SK-N-SH (cell line): Measurements from ENCODE around the gene RORB.

ENCODE experiments used
- CTCF ChIP-seq: fragments of 200-600 bp; sonication (generic); IDR thresholded peaks from 2 replicates; pipeline ENCODE4 v1.6.1; 2017; ENCODE audit warnings: antibody characterized with exemption, mild to moderate bottlenecking, moderate library complexity
- EP300 ChIP-seq, 2 experiments: IDR thresholded peaks; 2 replicates each; pipeline versions ENCODE4 v1.4.0 to v1.6.1; 2012; ENCODE audit warnings: borderline replicate concordance in 1 of 2, low read depth in 1 of 2, low read length in 1 of 2
- FOXM1 ChIP-seq: IDR thresholded peaks from 2 replicates; pipeline ENCODE4 v1.4.0; 2012; ENCODE audit warnings: low read depth, mild to moderate bottlenecking
- IRF3 ChIP-seq: fragments of 150-350 bp; IDR thresholded peaks from 2 replicates; pipeline ENCODE4 v1.6.1; 2016; ENCODE audit warnings: mild to moderate bottlenecking, low read depth, low read length
- JUND ChIP-seq: IDR thresholded peaks from 2 replicates; pipeline ENCODE4 v1.4.0; 2012
- MAX ChIP-seq: IDR thresholded peaks from 2 replicates; pipeline ENCODE4 v1.4.0; 2012; ENCODE audit warnings: low read depth
- MEF2A ChIP-seq: IDR thresholded peaks from 2 replicates; pipeline ENCODE4 v1.4.0; 2012; ENCODE audit warnings: low read depth, borderline replicate concordance
- POLR2AphosphoS5 ChIP-seq: IDR thresholded peaks from 2 replicates; pipeline ENCODE4 v1.6.1; 2012; ENCODE audit warnings: low read depth, low read length
- RAD21 ChIP-seq: IDR thresholded peaks from 2 replicates; pipeline ENCODE4 v1.6.1; 2012; ENCODE audit warnings: mild to moderate bottlenecking, low read length
- RXRA ChIP-seq: IDR thresholded peaks from 2 replicates; pipeline ENCODE4 v1.4.0; 2012; ENCODE audit warnings: low read depth, mild to moderate bottlenecking, borderline replicate concordance
- SMC3 ChIP-seq: IDR thresholded peaks from 2 replicates; pipeline ENCODE4 v1.6.1; 2012; ENCODE audit warnings: low read depth, low read length, improper control_type of control experiment
- TCF12 ChIP-seq: IDR thresholded peaks from 2 replicates; pipeline ENCODE4 v1.4.0; 2012
- USF2 ChIP-seq: fragments of 150-350 bp; IDR thresholded peaks from 2 replicates; pipeline ENCODE4 v1.6.1; 2017; ENCODE audit warnings: antibody characterized with exemption, low read length, low read depth, borderline replicate concordance

DNA sequence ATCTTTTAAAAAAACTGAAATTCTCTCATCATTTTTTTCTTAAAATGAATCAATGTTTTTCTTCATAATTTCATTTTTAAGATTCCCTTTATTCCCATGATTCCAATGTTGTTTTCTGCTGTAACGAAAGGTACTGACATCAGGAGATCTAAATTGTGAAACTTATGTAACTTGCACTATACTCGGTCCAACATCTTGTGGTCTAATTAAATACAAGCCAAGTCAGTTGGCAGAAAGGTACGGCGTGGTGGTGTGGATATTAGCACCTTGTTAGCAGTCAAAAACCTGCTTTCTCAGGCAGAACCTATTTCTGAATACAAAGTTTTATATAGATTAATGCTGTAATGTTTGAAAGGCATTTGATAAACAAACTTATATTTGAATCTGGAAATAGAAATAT lies 20.1 kb downstream of the RORB start:
- TF ChIP-seq EP300 (IDR thresholded peaks at IDR 0.05; ENCODE audit: borderline replicate concordance in 1 of 2, low read depth in 1 of 2, low read length in 1 of 2) (no peak), CTCF (no peak), TCF12 (no peak), IRF3 (no peak), SMC3 (no peak), USF2 (no peak), RXRA (no peak), MEF2A (no peak), FOXM1 (no peak), JUND (no peak), RAD21 (no peak), POLR2AphosphoS5 (no peak), MAX (no peak)
